Right lobe of liver (tissue), 6 donors: Measurements from ENCODE around the gene COL2A1. TPM values are rescaled to one million over a fixed set of nuclear protein-coding genes. Genes with fewer than 3 reads are reported as not detected.

Experiments used
- ATAC-seq, 4 donors: fragments of 200-7000 bp; cut with Tn5 transposase; one replicate each; pipeline ENCODE4 v1.9.1; 2020; ENCODE audit warnings: mild to moderate bottlenecking in 4 of 4, moderate library complexity in 4 of 4
- DNase-seq, 3 donors: peaks; one replicate each; pipeline ENCODE4 v3.0.0-alpha.2; 2020
- H3K27ac ChIP-seq, 3 donors: fragments of 200-600 bp; one replicate each; pipeline ENCODE4 v1.8.0; 2022
- H3K27me3 ChIP-seq, 2 donors: fragments of 200-600 bp; one replicate each; pipeline ENCODE4 v1.8.0; 2022
- H3K36me3 ChIP-seq, 4 donors: fragments of 200-600 bp; sonication (generic) in 1 of 4; one replicate each; pipeline versions ENCODE4 v1.5.1 to v1.8.0; 2017 to 2022; ENCODE audit warnings: control low read depth in 1 of 4
- H3K4me1 ChIP-seq, 4 donors: fragments of 200-600 bp; sonication (generic) in 1 of 4; one replicate each; pipeline versions ENCODE4 v1.5.1 to v1.8.0; 2017 to 2022; ENCODE audit warnings: control low read depth in 1 of 4
- H3K4me3 ChIP-seq, 3 donors: fragments of 200-600 bp; one replicate each; pipeline ENCODE4 v1.8.0; 2022
- H3K9me3 ChIP-seq, 4 donors: fragments of 200-600 bp; sonication (generic) in 1 of 4; one replicate each; pipeline versions ENCODE4 v1.5.1 to v1.8.0; 2017 to 2022; ENCODE audit warnings: control low read depth in 1 of 4
- POLR2A ChIP-seq: fragments of 450-650 bp; IDR thresholded peaks from one replicate; pipeline ENCODE4 v1.6.1; 2017; ENCODE audit warnings: antibody characterized with exemption, mild to moderate bottlenecking
- WGBS: methylation state at CpG from one replicate; pipeline ENCODE4 v1.1.6; 2018; ENCODE audit warnings: low coverage, low lambda C conversion rate; ENCODE audit not compliant: insufficient coverage; ENCODE audit errors: missing lambda C conversion rate; 5-methylcytosine and 5-hydroxymethylcytosine counted together
- intact Hi-C, 2 donors: fragments of 100-400 bp; cut with DNase I; formaldehyde crosslinking; loops; one replicate each; pipeline versions ENCODE4 v1.11.2 to v1.14.1; 2022
- total RNA-seq, 6 experiments: library from RNA; depleted of rRNA in 2 of 6; stranded (reverse); fragments of >200 nt in 2 of 6; fragmentation: NEBNext Ultra II Directional in 3 of 6; extraction: Animal tissue kit (Norgen Biotek cat#: 25700) in 3 of 6; gene quantifications; one replicate each; pipeline versions ENCODE4 v1.1.0 to v1.2.4, GENCODE V29; 2016 to 2023
- TF ChIP-seq, protein P1 (sequence below), 4 donors: fragments of 200-600 bp in 3 of 4; fragments of 450-650 bp in 1 of 4; IDR thresholded peaks; one replicate each; pipeline versions ENCODE4 v1.5.1 to v1.8.0; 2016 to 2022; ENCODE audit warnings: antibody characterized with exemption in 4 of 4, mild to moderate bottlenecking in 2 of 4
- donor health status: DM: no; HTN: yes; CAD: no.
- donor health status: DM: no; HTN: no; CAD: no.
- donor health status: DM: no; HTN: no; CAD: no.
- donor health status: DM: no; HTN: yes; CAD: no.
- donor health status: DM: no; HTN: yes; CAD: no.

The COL2A1 gene
- total RNA-seq, 6 experiments from 2014 or later = not detected

GRCh38 chr12:48043771-48044170, 39.5 kb upstream of the COL2A1 start:
- no peak for TF ChIP-seq POLR2A
- TF ChIP-seq, protein P1, sequence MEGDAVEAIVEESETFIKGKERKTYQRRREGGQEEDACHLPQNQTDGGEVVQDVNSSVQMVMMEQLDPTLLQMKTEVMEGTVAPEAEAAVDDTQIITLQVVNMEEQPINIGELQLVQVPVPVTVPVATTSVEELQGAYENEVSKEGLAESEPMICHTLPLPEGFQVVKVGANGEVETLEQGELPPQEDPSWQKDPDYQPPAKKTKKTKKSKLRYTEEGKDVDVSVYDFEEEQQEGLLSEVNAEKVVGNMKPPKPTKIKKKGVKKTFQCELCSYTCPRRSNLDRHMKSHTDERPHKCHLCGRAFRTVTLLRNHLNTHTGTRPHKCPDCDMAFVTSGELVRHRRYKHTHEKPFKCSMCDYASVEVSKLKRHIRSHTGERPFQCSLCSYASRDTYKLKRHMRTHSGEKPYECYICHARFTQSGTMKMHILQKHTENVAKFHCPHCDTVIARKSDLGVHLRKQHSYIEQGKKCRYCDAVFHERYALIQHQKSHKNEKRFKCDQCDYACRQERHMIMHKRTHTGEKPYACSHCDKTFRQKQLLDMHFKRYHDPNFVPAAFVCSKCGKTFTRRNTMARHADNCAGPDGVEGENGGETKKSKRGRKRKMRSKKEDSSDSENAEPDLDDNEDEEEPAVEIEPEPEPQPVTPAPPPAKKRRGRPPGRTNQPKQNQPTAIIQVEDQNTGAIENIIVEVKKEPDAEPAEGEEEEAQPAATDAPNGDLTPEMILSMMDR (IDR thresholded peaks at IDR 0.05) = no peak
- Histone ChIP-seq H3K27me3 (no peaks in the 10 kb centered on the region), H3K27ac (no peak overlapping the region), H3K9me3 (no peaks in the 10 kb centered on the region), H3K4me1 (no peaks in the 10 kb centered on the region), H3K36me3 (peaks cover 0 to 33% (median 10%) of the 10 kb centered on the region in 4 donors), H3K4me3 (no peak overlapping the region)
- intact Hi-C loops = no loop called here
- ATAC-seq (no peak), DNase-seq (no peak)
- 88% methylated on average over 4 of the region's 4 CpGs for WGBS

GRCh38 chr12:48041591-48042423, 37.5 kb upstream of the COL2A1 start:
- Histone ChIP-seq H3K27ac (no peak overlapping the region), H3K27me3 (no peaks in the 10 kb centered on the region), H3K36me3 (peaks cover 0 to 17% (median 10%) of the 10 kb centered on the region in 4 donors), H3K4me3 (no peak overlapping the region), H3K9me3 (no peaks in the 10 kb centered on the region), H3K4me1 (no peaks in the 10 kb centered on the region)
- intact Hi-C loops = no loop called here
- no peak for TF ChIP-seq POLR2A
- TF ChIP-seq, protein P1 (IDR thresholded peaks at IDR 0.05) = no peak
- ATAC-seq (no peak), DNase-seq (no peak)
- 75% methylated on average over 5 of the region's 5 CpGs for WGBS

DNA sequence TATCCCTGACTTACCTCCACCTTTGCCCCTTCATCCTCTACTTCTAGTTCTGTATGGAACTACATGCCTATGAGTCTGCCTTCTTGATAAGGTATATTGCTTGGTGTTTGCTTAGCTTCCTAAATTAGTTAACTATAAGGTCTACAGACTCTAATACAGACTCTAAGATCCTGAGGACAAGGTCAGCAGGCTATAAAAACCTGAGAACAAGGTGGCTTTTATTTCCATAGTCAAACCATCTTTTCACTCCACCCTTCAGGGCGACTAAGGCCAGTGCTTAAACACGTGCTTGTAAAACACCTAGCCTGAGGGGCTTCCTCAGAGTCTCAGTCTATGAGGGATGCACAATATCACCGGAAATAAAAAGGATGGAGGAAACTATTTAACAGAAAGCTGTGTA, 36.1 kb upstream of the COL2A1 start:
- DNase-seq = no peak
- intact Hi-C loops = no loop called here

DNA sequence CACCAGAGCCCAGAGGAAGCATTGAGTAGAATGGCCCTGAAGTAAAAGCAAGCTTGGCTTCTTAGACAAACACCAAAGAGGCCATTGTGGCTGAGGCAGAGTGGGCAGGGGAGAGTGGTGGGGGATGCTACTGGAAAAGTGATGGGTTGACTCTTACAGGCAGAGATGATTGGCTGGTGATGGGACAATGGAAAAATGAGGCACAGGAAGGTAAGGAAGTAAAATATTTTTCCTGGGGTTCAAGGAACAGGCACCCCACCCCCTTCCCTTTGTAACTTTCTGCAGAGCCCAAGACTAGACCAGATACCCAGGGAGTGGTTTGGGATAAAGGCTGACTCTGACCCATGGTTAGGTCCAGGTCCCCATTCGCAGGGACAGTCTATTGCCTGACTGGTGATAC, 34.9 kb upstream of the COL2A1 start:
- Histone ChIP-seq H3K9me3 (no peaks in the 10 kb centered on the region), H3K27ac (no peak overlapping the region), H3K27me3 (no peaks in the 10 kb centered on the region), H3K36me3 (no peaks in the 10 kb centered on the region), H3K4me3 (no peak overlapping the region), H3K4me1 (no peaks in the 10 kb centered on the region)
- TF ChIP-seq, protein P1 (IDR thresholded peaks at IDR 0.05) = no peak
- no peak for TF ChIP-seq POLR2A
- ATAC-seq = no peak
- no peak for DNase-seq
- WGBS = 100% methylated on average over 1 of the region's 1 CpG
- intact Hi-C loops = no loop called here

More for the DNA sequence above, 36.1 kb upstream of the COL2A1 start:
- H3K36me3 ChIP-seq = peaks cover 0 to 11% (median 4%) of the 10 kb centered on the region in 4 donors
- TF ChIP-seq, protein P1 (IDR thresholded peaks at IDR 0.05) = no peak
- no peak for ATAC-seq
- H3K4me3 ChIP-seq = no peak overlapping the region
- 92% methylated on average over 3 of the region's 3 CpGs for WGBS
- no peak overlapping the region for H3K27ac ChIP-seq
- no peaks in the 10 kb centered on the region for H3K4me1 ChIP-seq
- H3K9me3 ChIP-seq = no peaks in the 10 kb centered on the region
- no peaks in the 10 kb centered on the region for H3K27me3 ChIP-seq
